Aorta (tissue), 4 donors: ENCODE results near the gene SAMD4B. TPM values are rescaled to one million over a fixed set of nuclear protein-coding genes. Genes with fewer than 3 reads are reported as not detected.

Experiments used
- microRNA-seq, 2 donors: library from miRNA; unstranded; fragments of <30 nt; microRNA quantifications; one replicate each; pipeline ENCODE4 v1.2.0, GENCODE V29; 2020
- polyA plus RNA-seq, 2 donors: library from polyadenylated mRNA; stranded (reverse); fragments of 200-250 nt; gene quantifications; one replicate each; pipeline ENCODE4 v1.2.3, GENCODE V29; 2013
- total RNA-seq, 2 donors: library from RNA; stranded (reverse); fragmentation: NEBNext Ultra II Directional; extraction: Animal tissue kit (Norgen Biotek cat#: 25700); gene quantifications; one replicate each; pipeline ENCODE4 v1.2.1, GENCODE V29; 2021
- donor health status: healthy with polysubstance abuse.
- donor health status: Bipolar disorder and iron deficiency.
- donor health status: DM: no; HTN: no; CAD: no.
- donor health status: DM: yes; HTN: yes; CAD: no.

SAMD4B gene
- total and polyA plus RNA-seq, 4 donors, result 33.6 to 120 (median 105) TPM

Small RNA genes lying within 50 kb of the gene (microRNA-seq; reads per million reads assigned to microRNA genes)
- gene MIR4530, result 0 to 0.99 reads per million in 2 donors

Other genes with a start within 250 kb of the SAMD4B start
- gene PAK4, start 216.6 kb upstream of the SAMD4B start, total RNA-seq, result 10 to 100 TPM; 15.9 to 22.2 TPM
- 10 to 100 TPM in 1 of 2 donors, 1 to 10 TPM in 1; 8.0 to 12.5 TPM for gene PAK4, start 216.6 kb upstream of the SAMD4B start, polyA plus RNA-seq
- not detected for gene NCCRP1, start 145.5 kb upstream of the SAMD4B start, total RNA-seq
- gene NCCRP1, start 145.5 kb upstream of the SAMD4B start, polyA plus RNA-seq, result under 1 TPM in 1 of 2 donors, not detected in 1; 0.38 TPM
- gene SYCN, start 138.2 kb upstream of the SAMD4B start, total RNA-seq, result not detected
- 1 to 10 TPM in 1 of 2 donors, not detected in 1; 1.6 TPM for gene SYCN, start 138.2 kb upstream of the SAMD4B start, polyA plus RNA-seq
- not detected for gene IFNL3, start 97.4 kb upstream of the SAMD4B start, total RNA-seq
- not detected for gene IFNL3, start 97.4 kb upstream of the SAMD4B start, polyA plus RNA-seq
- not detected for gene IFNL4, start 93.6 kb upstream of the SAMD4B start, total RNA-seq
- not detected for gene IFNL4, start 93.6 kb upstream of the SAMD4B start, polyA plus RNA-seq
- gene IFNL2, start 74.0 kb upstream of the SAMD4B start, total RNA-seq, result not detected
- not detected for gene IFNL2, start 74.0 kb upstream of the SAMD4B start, polyA plus RNA-seq
- not detected for gene IFNL1, start 46.0 kb upstream of the SAMD4B start, total RNA-seq
- not detected for gene IFNL1, start 46.0 kb upstream of the SAMD4B start, polyA plus RNA-seq
- 1 to 10 TPM in 1 of 2 donors, under 1 TPM in 1; 0.45 to 1.8 TPM for gene LRFN1, start 21.6 kb upstream of the SAMD4B start, total RNA-seq
- not detected for gene LRFN1, start 21.6 kb upstream of the SAMD4B start, polyA plus RNA-seq
- 10 to 100 TPM; 53.7 to 60.8 TPM for gene GMFG, start 6.4 kb upstream of the SAMD4B start, total RNA-seq
- 10 to 100 TPM in 1 of 2 donors, 1 to 10 TPM in 1; 8.3 to 50.3 TPM for gene GMFG, start 6.4 kb upstream of the SAMD4B start, polyA plus RNA-seq
- 10 to 100 TPM; 33.9 to 34.5 TPM for gene PAF1, start 48.7 kb downstream of the SAMD4B start, total RNA-seq
- 10 to 100 TPM; 27.7 to 43.8 TPM for gene PAF1, start 48.7 kb downstream of the SAMD4B start, polyA plus RNA-seq
- gene MED29, start 49.0 kb downstream of the SAMD4B start, total RNA-seq, result 10 to 100 TPM; 28.9 to 35.1 TPM
- gene MED29, start 49.0 kb downstream of the SAMD4B start, polyA plus RNA-seq, result 10 to 100 TPM; 26.0 to 29.7 TPM
- 100 to 1,000 TPM; 205 to 955 TPM for gene ZFP36, start 64.4 kb downstream of the SAMD4B start, total RNA-seq
- 100 to 1,000 TPM; 124 to 360 TPM for gene ZFP36, start 64.4 kb downstream of the SAMD4B start, polyA plus RNA-seq
- gene PLEKHG2, start 70.2 kb downstream of the SAMD4B start, total RNA-seq, result 10 to 100 TPM; 86.4 to 98.1 TPM
- gene PLEKHG2, start 70.2 kb downstream of the SAMD4B start, polyA plus RNA-seq, result 10 to 100 TPM; 15.3 to 74.4 TPM
- gene RPS16, start 93.5 kb downstream of the SAMD4B start, total RNA-seq, result 1,000 to 10,000 TPM; 1,268 to 1,273 TPM
- 1,000 to 10,000 TPM; 3,270 to 4,459 TPM for gene RPS16, start 93.5 kb downstream of the SAMD4B start, polyA plus RNA-seq
- 100 to 1,000 TPM in 1 of 2 donors, 10 to 100 TPM in 1; 90.1 to 103 TPM for gene SUPT5H, start 103.2 kb downstream of the SAMD4B start, total RNA-seq
- gene SUPT5H, start 103.2 kb downstream of the SAMD4B start, polyA plus RNA-seq, result 100 to 1,000 TPM in 1 of 2 donors, 10 to 100 TPM in 1; 56.1 to 170 TPM
- gene TIMM50, start 138.4 kb downstream of the SAMD4B start, total RNA-seq, result 10 to 100 TPM; 31.1 to 39.5 TPM
- gene TIMM50, start 138.4 kb downstream of the SAMD4B start, polyA plus RNA-seq, result 10 to 100 TPM; 20.0 to 61.8 TPM
- not detected for gene DLL3, start 156.5 kb downstream of the SAMD4B start, total RNA-seq
- not detected for gene DLL3, start 156.5 kb downstream of the SAMD4B start, polyA plus RNA-seq
- not detected for gene SELENOV, start 172.7 kb downstream of the SAMD4B start, total RNA-seq
- not detected for gene SELENOV, start 172.7 kb downstream of the SAMD4B start, polyA plus RNA-seq
- 1 to 10 TPM; 3.2 to 3.3 TPM for gene EID2B, start 190.4 kb downstream of the SAMD4B start, total RNA-seq
- 1 to 10 TPM in 1 of 2 donors, under 1 TPM in 1; 0.75 to 6.0 TPM for gene EID2B, start 190.4 kb downstream of the SAMD4B start, polyA plus RNA-seq
- gene EID2, start 197.7 kb downstream of the SAMD4B start, total RNA-seq, result 10 to 100 TPM in 1 of 2 donors, 1 to 10 TPM in 1; 9.7 to 13.0 TPM
- 10 to 100 TPM in 1 of 2 donors, 1 to 10 TPM in 1; 8.0 to 12.6 TPM for gene EID2, start 197.7 kb downstream of the SAMD4B start, polyA plus RNA-seq